B cell (primary cell): ENCODE measurements around the gene EFNB3. TPM values are rescaled to one million over a fixed set of nuclear protein-coding genes. Genes with fewer than 3 reads are reported as not detected.

Source experiments
- ATAC-seq: fragments of 200-7000 bp; cut with Tn5 transposase; one replicate; pipeline ENCODE4 v1.10.0; 2021; ENCODE audit warnings: low read depth, mild to moderate bottlenecking, moderate number of reproducible peaks, moderate library complexity
- CTCF ChIA-PET: fragments of 350-600 bp; sonication (Branson Sonifier 250); formaldehyde crosslinking; loops from one replicate; lab custom pipeline; 2021; ENCODE audit warnings: antibody characterized with exemption, inconsistent platforms; lab: Charles Lee
- POLR2A ChIA-PET: fragments of 350-600 bp; sonication (Branson Sonifier 250); formaldehyde crosslinking; loops from one replicate; lab custom pipeline; 2021; ENCODE audit warnings: antibody characterized with exemption; lab: Charles Lee
- DNase-seq: peaks from one replicate; pipeline ENCODE4 v3.0.0; 2013
- H2AFZ ChIP-seq: 2 replicates; pipeline ENCODE4 v1.6.1; 2012; ENCODE audit warnings: mild to moderate bottlenecking, low read depth, low read length; ENCODE audit not compliant: insufficient read depth, poor library complexity, severe bottlenecking
- H3K27ac ChIP-seq, 2 donors: 1 replicate in 1 of 2; 2 replicates in 1 of 2; pipeline ENCODE4 v1.5.1; 2012 to 2013; ENCODE audit warnings: low read length in 2 of 2, mild to moderate bottlenecking in 2 of 2, moderate library complexity in 1 of 2
- H3K27me3 ChIP-seq, 4 experiments: fragments of 200-600 bp in 1 of 4; sonication (generic) in 1 of 4; replicated peaks in 1 of 4; 1 replicate in 2 of 4; 2 replicates in 2 of 4; pipeline versions ENCODE4 v1.6.1 to v1.7.0; 2013 to 2016; ENCODE audit warnings: low read length in 3 of 4, mild to moderate bottlenecking in 2 of 4, mixed read lengths in 1 of 4, moderate library complexity in 1 of 4; ENCODE audit not compliant: insufficient read depth in 4 of 4, control insufficient read depth in 3 of 4; ENCODE audit errors: control extremely low read depth in 1 of 4
- H3K36me3 ChIP-seq, 2 experiments: replicated peaks in 1 of 2; 1 replicate in 1 of 2; 2 replicates in 1 of 2; pipeline versions ENCODE4 v1.6.1 to v1.7.1; 2013; ENCODE audit warnings: low read length in 1 of 2; ENCODE audit not compliant: insufficient read depth in 2 of 2, control insufficient read depth in 1 of 2; ENCODE audit errors: control extremely low read depth in 1 of 2, extremely low read depth in 1 of 2
- H3K4me1 ChIP-seq, 2 donors: fragments of 200-600 bp in 1 of 2; sonication (generic) in 1 of 2; 1 replicate in 1 of 2; 2 replicates in 1 of 2; pipeline versions ENCODE4 v1.5.1 to v1.6.1; 2013 to 2017; ENCODE audit warnings: low read length in 2 of 2; ENCODE audit not compliant: control insufficient read depth in 2 of 2, insufficient read depth in 2 of 2
- H3K4me2 ChIP-seq: replicated peaks from 2 replicates; pipeline ENCODE3; 2012; ENCODE audit warnings: mild to moderate bottlenecking, low read depth, low read length; ENCODE audit not compliant: poor library complexity, severe bottlenecking
- H3K4me3 ChIP-seq, 5 experiments: fragments of 200-600 bp in 1 of 5; sonication (generic) in 1 of 5; 1 replicate in 3 of 5; 2 replicates in 2 of 5; pipeline versions ENCODE4 v1.5.1 to v1.7.0; 2011 to 2016; ENCODE audit warnings: low read length in 4 of 5, mild to moderate bottlenecking in 4 of 5, low read depth in 2 of 5, control low read depth in 1 of 5, moderate library complexity in 1 of 5; ENCODE audit not compliant: insufficient read depth in 1 of 5; ENCODE audit errors: control extremely low read depth in 1 of 5, extremely low read depth in 1 of 5
- H3K79me2 ChIP-seq: fragments of 200-600 bp; sonication (generic); one replicate; pipeline ENCODE4 v1.6.0; 2016; ENCODE audit warnings: low read length; ENCODE audit not compliant: control insufficient read depth, insufficient read depth
- H3K9ac ChIP-seq: fragments of 200-600 bp; sonication (generic); 2 replicates; pipeline ENCODE4 v1.6.1; 2017; ENCODE audit warnings: mild to moderate bottlenecking, low read length, moderate library complexity
- H3K9me3 ChIP-seq, 3 donors: one replicate each; pipeline versions ENCODE4 v1.6.1 to v1.7.1; 2013; ENCODE audit warnings: low read length in 2 of 3; ENCODE audit not compliant: control insufficient read depth in 2 of 3, insufficient read depth in 1 of 3; ENCODE audit errors: control extremely low read depth in 1 of 3
- H4K20me1 ChIP-seq: 2 replicates; pipeline ENCODE4 v1.6.0; 2012; ENCODE audit warnings: mild to moderate bottlenecking, low read length; ENCODE audit not compliant: insufficient read depth, control insufficient read depth, poor library complexity, severe bottlenecking
- H3K27ac Mint-ChIP-seq: one replicate; pipeline ENCODE4 v1.8.0; 2021; ENCODE audit warnings: mixed read lengths
- H3K27me3 Mint-ChIP-seq: one replicate; pipeline ENCODE4 v1.8.0; 2021; ENCODE audit warnings: mixed read lengths
- H3K4me1 Mint-ChIP-seq: one replicate; pipeline ENCODE4 v1.8.0; 2021; ENCODE audit warnings: mixed read lengths
- H3K4me3 Mint-ChIP-seq: one replicate; pipeline ENCODE4 v1.8.0; 2021; ENCODE audit warnings: mixed read lengths
- H3K9me3 Mint-ChIP-seq: one replicate; pipeline ENCODE4 v1.8.0; 2022; ENCODE audit warnings: mixed read lengths; ENCODE audit not compliant: insufficient read depth
- EZH2 ChIP-seq: IDR thresholded peaks from 2 replicates; pipeline ENCODE4 v1.6.1; 2012; ENCODE audit warnings: borderline replicate concordance, low read depth, mild to moderate bottlenecking, moderate library complexity, low read length; ENCODE audit not compliant: insufficient read depth, poor library complexity, severe bottlenecking
- WGBS: methylation state at CpG from one replicate; pipeline ENCODE4 v1.1.5; 2013; ENCODE audit warnings: missing lambda C conversion rate; ENCODE audit not compliant: insufficient coverage; 5-methylcytosine and 5-hydroxymethylcytosine counted together
- intact Hi-C: fragments of 100-400 bp; cut with micrococcal nuclease; formaldehyde crosslinking; loops from one replicate; pipeline ENCODE4 v1.10.0; 2022
- polyA plus RNA-seq: library from polyadenylated mRNA; depleted of rRNA; stranded (reverse); fragments of >200 nt; gene quantifications from 2 replicates; pipeline ENCODE4 v1.2.3, GENCODE V29; 2012
- total RNA-seq, 2 donors: library from RNA; stranded (reverse); fragments of 120-200 nt in 1 of 2; gene quantifications; 1 replicate in 1 of 2; 2 replicates in 1 of 2; pipeline versions ENCODE4 v1.2.3 to v1.2.4, GENCODE V29; 2013 to 2022
- TF ChIP-seq, protein P1 (sequence below): fragments of 200-600 bp; IDR thresholded peaks from one replicate; pipeline ENCODE4 v1.8.0; 2022; ENCODE audit warnings: antibody characterized with exemption, mild to moderate bottlenecking

Gene EFNB3
- total and polyA plus RNA-seq, 2 donors (not counting 1 experiment from before 2014, with no cell fraction given) = not detected

- H3K27me3 Mint-ChIP-seq = peaks cover 30% of the 10 kb centered on the region
- no peaks in the 10 kb centered on the region for H3K79me2 ChIP-seq
- DNase-seq (no peak), ATAC-seq (no peak)
- TF ChIP-seq EZH2 = no peak
- TF ChIP-seq, protein P1, sequence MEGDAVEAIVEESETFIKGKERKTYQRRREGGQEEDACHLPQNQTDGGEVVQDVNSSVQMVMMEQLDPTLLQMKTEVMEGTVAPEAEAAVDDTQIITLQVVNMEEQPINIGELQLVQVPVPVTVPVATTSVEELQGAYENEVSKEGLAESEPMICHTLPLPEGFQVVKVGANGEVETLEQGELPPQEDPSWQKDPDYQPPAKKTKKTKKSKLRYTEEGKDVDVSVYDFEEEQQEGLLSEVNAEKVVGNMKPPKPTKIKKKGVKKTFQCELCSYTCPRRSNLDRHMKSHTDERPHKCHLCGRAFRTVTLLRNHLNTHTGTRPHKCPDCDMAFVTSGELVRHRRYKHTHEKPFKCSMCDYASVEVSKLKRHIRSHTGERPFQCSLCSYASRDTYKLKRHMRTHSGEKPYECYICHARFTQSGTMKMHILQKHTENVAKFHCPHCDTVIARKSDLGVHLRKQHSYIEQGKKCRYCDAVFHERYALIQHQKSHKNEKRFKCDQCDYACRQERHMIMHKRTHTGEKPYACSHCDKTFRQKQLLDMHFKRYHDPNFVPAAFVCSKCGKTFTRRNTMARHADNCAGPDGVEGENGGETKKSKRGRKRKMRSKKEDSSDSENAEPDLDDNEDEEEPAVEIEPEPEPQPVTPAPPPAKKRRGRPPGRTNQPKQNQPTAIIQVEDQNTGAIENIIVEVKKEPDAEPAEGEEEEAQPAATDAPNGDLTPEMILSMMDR = no peak
- CTCF ChIA-PET = interaction anchor here (0.7 kb wide), 1 partner anchor 58 kb away, joined by 3 read pairs; no protein-coding TSS in a partner anchor
- intact Hi-C loops = no loop called here
- peaks cover 3% of the 10 kb centered on the region for H3K9me3 Mint-ChIP-seq
- no peak overlapping the region for H3K9ac ChIP-seq
- no peak overlapping the region for H3K4me3 Mint-ChIP-seq
- no peaks in the 10 kb centered on the region for H4K20me1 ChIP-seq
- H3K9me3 ChIP-seq = peaks cover 0 to 3% (median 0%) of the 10 kb centered on the region in 3 donors
- H3K4me1 ChIP-seq = no peaks in the 10 kb centered on the region
- H2AFZ ChIP-seq = no peak overlapping the region
- no peak overlapping the region for H3K27ac ChIP-seq
- no peaks in the 10 kb centered on the region for H3K36me3 ChIP-seq
- H3K4me2 ChIP-seq = no peak overlapping the region
- 81% methylated on average over 8 of the region's 8 CpGs for WGBS
- no peak overlapping the region for H3K27ac Mint-ChIP-seq
- peaks cover 0 to 5% (median 0%) of the 10 kb centered on the region in 4 experiments for H3K27me3 ChIP-seq
- no peak overlapping the region for H3K4me3 ChIP-seq
- H3K4me1 Mint-ChIP-seq = no peaks in the 10 kb centered on the region
- POLR2A ChIA-PET = no interaction called here
These were observed 49.7 kb downstream of the EFNB3 start for GRCh38 chr17:7754656-7755055.

DNA sequence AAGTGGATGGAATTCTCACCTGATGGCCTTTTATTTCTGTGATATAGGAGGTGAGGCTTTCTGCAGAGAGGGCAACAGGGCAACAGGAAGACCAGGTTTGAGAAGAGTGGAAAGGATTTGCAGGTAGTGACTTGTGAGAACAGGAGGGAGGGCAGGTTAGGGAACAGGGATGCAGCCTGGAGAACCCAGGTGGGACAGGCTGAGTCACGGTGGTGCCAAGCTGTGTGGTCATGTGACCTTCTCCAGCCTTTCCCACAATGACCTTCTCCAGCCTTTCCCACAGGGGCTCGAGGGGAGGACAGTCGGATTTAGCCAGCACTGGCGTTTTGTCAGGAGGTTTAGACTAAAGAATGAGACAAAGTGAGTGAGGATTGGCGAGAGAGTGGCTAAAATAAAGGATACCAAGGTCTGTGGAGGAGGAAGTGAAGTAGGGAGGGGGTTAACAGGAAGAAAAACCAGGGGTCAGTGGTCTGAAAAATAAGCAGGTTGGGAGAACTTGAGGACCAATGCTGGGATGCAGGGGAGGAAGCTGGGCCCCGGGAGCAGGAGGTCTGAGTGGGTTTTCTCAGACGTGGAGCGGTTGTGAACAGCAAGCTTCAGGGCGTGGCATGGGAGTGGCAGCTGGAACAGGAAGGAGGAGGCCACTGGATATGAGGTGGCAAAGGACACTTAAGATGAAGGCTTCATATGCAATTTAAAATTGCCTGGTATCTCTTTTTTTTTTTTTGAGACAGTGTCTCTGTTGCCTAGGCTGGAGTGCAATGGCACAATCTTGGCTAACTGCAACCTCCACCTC, 50.3 kb downstream of the EFNB3 start:
- Histone ChIP-seq H3K9me3 (no peaks in the 10 kb centered on the region), H3K36me3 (no peaks in the 10 kb centered on the region), H3K4me2 (no peak overlapping the region), H3K27me3 (peaks cover 0 to 5% (median 0%) of the 10 kb centered on the region in 4 experiments), H2AFZ (no peak overlapping the region), H4K20me1 (no peaks in the 10 kb centered on the region), H3K4me3 (no peak overlapping the region), H3K4me1 (no peaks in the 10 kb centered on the region), H3K27ac (no peak overlapping the region), H3K79me2 (no peaks in the 10 kb centered on the region), H3K9ac (no peak overlapping the region)
- H3K27me3 Mint-ChIP-seq = peaks cover 27% of the 10 kb centered on the region
- H3K27ac Mint-ChIP-seq = no peak overlapping the region
- no peak overlapping the region for H3K4me3 Mint-ChIP-seq
- 77% methylated on average over 8 of the region's 9 CpGs for WGBS
- TF ChIP-seq EZH2 = no peak
- TF ChIP-seq, protein P1 = no peak
- H3K4me1 Mint-ChIP-seq = no peaks in the 10 kb centered on the region
- CTCF ChIA-PET = interaction anchor here (0.7 kb wide), 1 partner anchor 42 kb away, joined by 4 read pairs; no protein-coding TSS in a partner anchor
- ATAC-seq (no peak), DNase-seq (no peak)
- POLR2A ChIA-PET = no interaction called here
- intact Hi-C loops = no loop called here
- peaks cover under 1% of the 10 kb centered on the region for H3K9me3 Mint-ChIP-seq
